GM12873 (cell line): ENCODE measurements around the gene SMARCD2.

ENCODE experiments used
- TF ChIP-seq, protein P1 (sequence below): IDR thresholded peaks from 2 replicates; pipeline ENCODE4 v1.5.1; 2012; ENCODE audit warnings: low read depth, mild to moderate bottlenecking, moderate library complexity, low read length, control low read depth; ENCODE audit not compliant: insufficient read depth; ENCODE audit errors: missing control alignments

The SMARCD2 gene

DNA sequence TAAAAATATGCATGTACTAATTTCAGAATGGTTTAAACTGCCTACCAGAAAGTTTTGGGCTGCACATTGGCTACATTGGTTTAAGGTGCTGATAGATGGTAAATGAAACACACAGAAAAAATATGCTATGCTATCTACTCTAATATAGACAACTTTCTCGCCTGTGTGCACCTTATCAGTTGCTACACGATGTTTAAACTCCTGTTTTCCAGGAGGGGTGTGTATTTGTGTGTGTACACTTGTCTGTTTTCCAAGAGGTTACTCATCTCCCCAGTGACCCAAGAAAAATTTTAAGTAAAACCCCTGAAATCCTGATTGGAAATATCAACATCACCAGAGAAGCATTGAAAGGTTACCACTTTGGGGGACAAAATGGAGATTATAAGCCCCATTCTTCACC, 36.9 kb downstream of the SMARCD2 start:
- TF ChIP-seq, protein P1, sequence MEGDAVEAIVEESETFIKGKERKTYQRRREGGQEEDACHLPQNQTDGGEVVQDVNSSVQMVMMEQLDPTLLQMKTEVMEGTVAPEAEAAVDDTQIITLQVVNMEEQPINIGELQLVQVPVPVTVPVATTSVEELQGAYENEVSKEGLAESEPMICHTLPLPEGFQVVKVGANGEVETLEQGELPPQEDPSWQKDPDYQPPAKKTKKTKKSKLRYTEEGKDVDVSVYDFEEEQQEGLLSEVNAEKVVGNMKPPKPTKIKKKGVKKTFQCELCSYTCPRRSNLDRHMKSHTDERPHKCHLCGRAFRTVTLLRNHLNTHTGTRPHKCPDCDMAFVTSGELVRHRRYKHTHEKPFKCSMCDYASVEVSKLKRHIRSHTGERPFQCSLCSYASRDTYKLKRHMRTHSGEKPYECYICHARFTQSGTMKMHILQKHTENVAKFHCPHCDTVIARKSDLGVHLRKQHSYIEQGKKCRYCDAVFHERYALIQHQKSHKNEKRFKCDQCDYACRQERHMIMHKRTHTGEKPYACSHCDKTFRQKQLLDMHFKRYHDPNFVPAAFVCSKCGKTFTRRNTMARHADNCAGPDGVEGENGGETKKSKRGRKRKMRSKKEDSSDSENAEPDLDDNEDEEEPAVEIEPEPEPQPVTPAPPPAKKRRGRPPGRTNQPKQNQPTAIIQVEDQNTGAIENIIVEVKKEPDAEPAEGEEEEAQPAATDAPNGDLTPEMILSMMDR: no peak

DNA sequence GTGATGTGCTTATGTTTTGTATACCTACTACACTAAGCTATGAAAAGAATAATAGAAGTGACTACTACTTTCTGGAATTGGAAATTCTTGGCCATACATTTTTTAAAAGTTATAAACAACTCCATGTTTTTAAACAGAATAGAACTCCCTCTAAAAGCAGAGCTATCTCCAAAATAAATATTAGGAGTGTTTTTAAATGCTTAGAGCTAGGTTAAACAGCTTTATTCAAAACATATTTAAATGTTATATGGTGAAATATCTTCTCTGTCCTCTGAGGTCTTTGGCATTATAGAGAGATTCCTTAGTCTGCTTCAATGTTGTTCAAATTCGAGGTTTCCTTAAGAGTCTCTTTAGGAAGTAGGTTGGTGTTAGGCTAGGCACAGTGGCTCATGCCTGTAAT, 38.2 kb downstream of the SMARCD2 start:
- TF ChIP-seq, protein P1: no peak

DNA sequence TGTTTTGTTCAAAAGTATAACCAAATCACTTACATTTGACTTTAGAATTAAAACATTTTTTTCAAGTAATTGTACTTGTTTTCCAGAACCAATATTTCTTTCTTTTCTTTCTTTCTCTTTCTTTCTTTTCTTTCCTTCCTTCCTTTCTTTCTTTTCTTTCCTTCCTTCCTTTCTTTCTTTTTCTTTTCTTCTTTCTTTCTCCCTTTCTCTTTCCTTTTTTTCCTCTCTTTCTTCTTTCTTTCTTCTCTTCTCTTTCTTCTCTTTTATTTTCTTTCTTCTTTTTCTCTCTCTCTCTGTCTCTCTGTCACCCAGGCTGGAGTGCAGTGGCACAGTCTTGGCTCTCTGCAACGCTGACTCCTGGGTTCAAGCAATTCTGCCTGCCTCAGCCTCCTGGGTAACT, 41.7 kb downstream of the SMARCD2 start:
- TF ChIP-seq, protein P1: no peak

DNA sequence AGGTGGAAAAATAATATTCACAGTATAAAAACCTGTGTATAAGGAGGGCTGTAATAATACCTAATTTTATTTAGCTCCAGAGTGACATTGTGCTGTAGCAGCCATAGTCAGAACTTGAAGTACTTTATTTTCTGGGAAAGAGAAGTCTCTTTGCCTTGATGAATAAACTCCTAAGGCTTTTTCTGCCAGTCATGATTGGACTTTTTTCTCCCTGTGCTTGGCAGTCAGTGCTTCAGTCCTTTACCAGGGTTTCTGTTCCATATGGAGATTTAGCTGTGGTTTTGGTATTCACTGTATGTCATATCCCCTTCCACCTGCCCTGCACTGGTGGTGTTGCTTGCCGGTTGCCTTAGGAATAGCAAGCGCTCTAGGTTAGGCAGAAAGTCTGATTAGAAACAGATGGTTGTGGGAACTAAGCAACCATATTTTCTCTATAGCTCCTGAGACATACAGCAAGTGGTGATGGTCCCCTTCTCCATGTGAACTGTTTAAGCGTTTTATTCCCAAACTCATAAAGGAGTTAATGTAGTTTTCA, 43.8 kb downstream of the SMARCD2 start:
- TF ChIP-seq, protein P1: no peak

DNA sequence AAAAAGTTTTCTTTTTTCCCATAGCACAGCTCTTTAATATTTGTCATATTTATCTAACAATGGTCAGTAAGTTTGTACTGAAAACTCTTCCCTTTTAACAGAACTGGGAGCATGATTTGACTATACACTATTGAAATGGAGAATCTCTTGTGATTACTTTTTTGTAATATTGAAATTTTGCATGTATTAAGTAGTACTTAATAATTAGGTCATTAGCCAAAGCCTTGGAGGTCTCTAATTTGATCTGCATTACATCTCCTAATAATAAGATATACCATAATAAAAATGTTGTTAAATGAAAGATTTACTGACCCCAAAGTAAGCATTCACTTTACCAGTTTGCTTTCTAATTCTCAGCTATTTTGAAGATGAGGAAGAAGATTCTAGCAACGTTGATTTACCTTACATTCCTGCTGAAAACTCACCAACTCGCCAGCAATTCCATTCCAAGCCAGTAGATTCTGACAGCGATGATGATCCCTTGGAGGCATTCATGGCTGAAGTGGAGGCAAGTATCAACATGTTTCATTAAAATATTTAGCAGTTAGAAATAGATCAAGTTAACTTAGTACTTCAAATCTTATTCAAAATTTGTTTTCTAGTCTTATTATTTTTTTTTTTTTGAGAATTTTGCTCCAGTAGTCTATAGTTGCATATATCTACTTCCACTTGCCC, 50.3 kb downstream of the SMARCD2 start:
- TF ChIP-seq, protein P1: no peak

DNA sequence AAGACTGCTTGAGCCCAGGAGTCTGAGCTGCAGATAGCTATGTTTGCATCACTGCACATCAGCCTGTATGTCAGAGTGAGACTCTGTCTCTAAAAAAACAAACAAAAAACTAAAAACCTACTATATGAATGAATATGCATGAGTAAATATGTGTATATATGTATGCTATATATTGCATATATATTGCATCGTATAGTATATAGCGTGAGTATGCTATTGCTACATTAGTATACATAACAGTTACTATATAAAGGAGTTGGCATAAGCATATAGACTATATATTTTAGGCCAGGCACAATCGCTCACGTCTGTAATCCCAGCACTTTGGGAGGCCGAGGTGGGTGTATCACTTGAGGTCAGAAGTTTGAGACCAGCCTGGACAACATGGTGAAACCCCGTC, 52.4 kb downstream of the SMARCD2 start:
- TF ChIP-seq, protein P1: no peak

DNA sequence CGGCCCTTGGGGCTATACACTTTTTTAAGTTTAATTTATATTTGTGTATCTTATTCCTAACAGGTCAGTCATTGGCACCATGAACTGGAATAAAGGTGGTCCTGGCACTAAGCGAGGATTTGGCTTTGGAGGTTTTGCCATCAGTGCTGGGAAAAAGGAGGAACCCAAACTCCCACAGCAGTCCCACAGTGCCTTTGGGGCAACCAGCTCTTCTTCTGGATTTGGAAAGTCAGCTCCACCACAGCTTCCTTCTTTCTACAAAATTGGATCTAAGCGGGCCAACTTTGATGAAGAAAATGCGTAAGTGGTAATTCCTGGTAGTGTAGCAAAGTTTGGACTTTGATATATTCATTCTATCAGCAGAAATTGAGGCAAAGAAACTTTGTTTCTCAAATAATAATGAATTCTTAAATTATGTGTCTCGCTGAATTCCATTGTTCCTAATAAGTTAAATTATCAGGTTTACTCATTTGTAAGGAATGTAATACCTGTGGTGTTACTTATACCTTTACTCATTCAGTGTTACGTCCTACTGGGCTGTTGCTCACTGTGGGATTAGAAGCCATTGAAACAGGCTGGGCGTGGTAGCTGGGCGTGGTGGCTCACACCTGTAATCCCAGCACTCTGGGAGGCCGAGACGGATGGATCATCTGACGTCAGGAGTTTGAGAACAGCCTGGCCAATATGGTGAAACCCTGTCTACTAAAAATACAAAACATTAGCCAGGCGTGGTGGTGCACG, 55.3 kb downstream of the SMARCD2 start:
- TF ChIP-seq, protein P1: no peak
